HepG2 (cell line): ENCODE results near the gene INSRR. TPM values are rescaled to one million over a fixed set of nuclear protein-coding genes. Genes with fewer than 3 reads are reported as not detected.

Source experiments
- ATAC-seq: fragments of 200-7000 bp; cut with Tn5 transposase; 3 replicates; pipeline ENCODE4 v1.9.1; 2020; ENCODE audit warnings: mild to moderate bottlenecking, moderate library complexity
- BruUV-seq: library from RNA; stranded (reverse); fragments of 400-500 nt; replicated peaks from 2 replicates; lab custom pipeline; 2021; lab: Mats Ljungman, UMichigan
- CTCF ChIA-PET: fragments of 300-600 bp; formaldehyde crosslinking; extraction: SDS; loops from one replicate; lab custom pipeline; 2021; ENCODE audit warnings: low total read pairs, inconsistent platforms, low intra/inter-chr PET ratio; lab: Yijun Ruan, JAX
- POLR2A ChIA-PET: fragments of 350-600 bp; sonication (Branson Sonifier 250); formaldehyde crosslinking; loops from one replicate; lab custom pipeline; 2020; ENCODE audit warnings: antibody characterized with exemption, inconsistent platforms; lab: Yijun Ruan, JAX
- DNase-seq: peaks from one replicate; pipeline ENCODE4 v3.0.0-alpha.2; 2015; ENCODE audit warnings: low spot score
- FAIRE-seq: peaks from 3 replicates; lab custom pipeline; 2011; peaks lifted over from hg19 to GRCh38; lab: Jason Lieb, UNC
- H2AFZ ChIP-seq: one replicate; pipeline ENCODE4 v1.6.1; 2011; ENCODE audit warnings: low read length, inconsistent platforms
- H3K27ac ChIP-seq: fragments of 300-600 bp; 3 replicates; pipeline ENCODE4 v1.8.0; 2011; ENCODE audit warnings: mixed run types, mild to moderate bottlenecking, mixed read lengths, low read length, inconsistent platforms; ENCODE audit not compliant: insufficient read depth; ENCODE audit errors: extremely low read length
- H3K27me3 ChIP-seq, 2 experiments: fragments of 200-600 bp in 1 of 2; 2 replicates in 1 of 2; 3 replicates in 1 of 2; pipeline versions ENCODE4 v1.6.0 to v1.8.0; 2011; ENCODE audit warnings: low read length in 2 of 2, mild to moderate bottlenecking in 2 of 2, moderate library complexity in 2 of 2, inconsistent platforms in 1 of 2; ENCODE audit not compliant: insufficient read depth in 2 of 2, control insufficient read depth in 1 of 2
- H3K36me3 ChIP-seq, 2 experiments: fragments of 200-600 bp in 1 of 2; replicated peaks in 1 of 2; 2 replicates in 1 of 2; 3 replicates in 1 of 2; pipeline versions ENCODE4 v1.5.1 to v1.8.0; 2011; ENCODE audit warnings: low read length in 2 of 2, inconsistent platforms in 1 of 2; ENCODE audit not compliant: insufficient read depth in 2 of 2, control insufficient read depth in 1 of 2
- H3K4me1 ChIP-seq: 2 replicates; pipeline ENCODE4 v1.5.1; 2012; ENCODE audit warnings: low read length, inconsistent platforms; ENCODE audit not compliant: insufficient read depth
- H3K4me2 ChIP-seq: 2 replicates; pipeline ENCODE4 v1.6.0; 2011; ENCODE audit warnings: low read depth, low read length, inconsistent platforms
- H3K4me3 ChIP-seq, 3 experiments: fragments of 200-600 bp in 1 of 3; sonication (generic), shearing (Covaris generic) in 1 of 3; replicated peaks in 1 of 3; 2 replicates each; pipeline ENCODE4 v1.5.1; 2011 to 2016; ENCODE audit warnings: low read length in 3 of 3, inconsistent platforms in 2 of 3, low read depth in 2 of 3, mild to moderate bottlenecking in 2 of 3, control low read depth in 1 of 3, mixed read lengths in 1 of 3; ENCODE audit not compliant: insufficient read depth in 1 of 3
- H3K79me2 ChIP-seq: one replicate; pipeline ENCODE4 v1.6.1; 2011; ENCODE audit warnings: low read length, inconsistent platforms; ENCODE audit not compliant: insufficient read depth
- H3K9ac ChIP-seq: 2 replicates; pipeline ENCODE4 v1.6.0; 2011; ENCODE audit warnings: mild to moderate bottlenecking, low read depth, low read length, inconsistent platforms; ENCODE audit not compliant: insufficient read depth
- H3K9me3 ChIP-seq: 2 replicates; pipeline ENCODE4 v1.5.1; 2012; ENCODE audit warnings: mild to moderate bottlenecking, low read length
- H4K20me1 ChIP-seq: 2 replicates; pipeline ENCODE4 v1.6.0; 2011; ENCODE audit warnings: inconsistent platforms, mild to moderate bottlenecking, low read length, moderate library complexity; ENCODE audit not compliant: insufficient read depth
- AGO1 ChIP-seq: fragments of 200-400 bp; formaldehyde crosslinking; IDR thresholded peaks from 2 replicates; pipeline ENCODE4 v1.6.1; 2017; ENCODE audit warnings: mild to moderate bottlenecking, low read depth, low read length, moderate library complexity; ENCODE audit not compliant: poor library complexity, severe bottlenecking
- EZH2 ChIP-seq: conservative IDR thresholded peaks from 2 replicates; pipeline ENCODE4 v1.6.1; 2012; ENCODE audit warnings: mild to moderate bottlenecking, low read depth, low read length, moderate library complexity
- HMG20B ChIP-seq: conservative IDR thresholded peaks from 2 replicates; pipeline ENCODE4 v1.6.1; 2016; ENCODE audit warnings: missing genetic modification reagents, missing compliant biosample characterization
- HNRNPUL1 ChIP-seq: fragments of 200-400 bp; formaldehyde crosslinking; IDR thresholded peaks from 2 replicates; pipeline ENCODE4 v1.6.1; 2017; ENCODE audit warnings: low read depth, mild to moderate bottlenecking, low read length, moderate library complexity
- PHB2 ChIP-seq: fragments of 450-650 bp; IDR thresholded peaks from 2 replicates; pipeline ENCODE4 v1.6.1; 2018; ENCODE audit not compliant: partially characterized antibody
- SIN3B ChIP-seq: fragments of 150-350 bp; IDR thresholded peaks from 2 replicates; pipeline ENCODE4 v1.6.1; 2014; ENCODE audit warnings: low read length
- ZFP1 ChIP-seq: IDR thresholded peaks from 2 replicates; pipeline ENCODE4 v1.6.1; 2016
- ZNF138 ChIP-seq: sonication (generic); formaldehyde crosslinking; IDR thresholded peaks from 2 replicates; pipeline ENCODE4 v1.5.0; 2020; ENCODE audit warnings: mild to moderate bottlenecking, low read depth, missing genetic modification reagents
- ZNF446 ChIP-seq: sonication (generic); formaldehyde crosslinking; IDR thresholded peaks from 2 replicates; pipeline ENCODE4 v1.5.0; 2020; ENCODE audit warnings: mild to moderate bottlenecking, missing genetic modification reagents
- ZNF567 ChIP-seq: sonication (generic); formaldehyde crosslinking; IDR thresholded peaks from 2 replicates; pipeline ENCODE4 v1.8.1; 2023; ENCODE audit warnings: mild to moderate bottlenecking, missing genetic modification reagents, borderline replicate concordance
- WGBS: methylation state at CpG from one replicate; pipeline ENCODE4 v1.1.6; 2017; ENCODE audit warnings: low lambda C conversion rate; 5-methylcytosine and 5-hydroxymethylcytosine counted together
- in situ Hi-C: cut with HindIII; loops from 2 replicates; pipeline ENCODE4 v1.10.0; 2017; ENCODE audit warnings: low pct_unique_long_range_greater_than_20kb; ENCODE audit not compliant: extremely low pct_ligation_motif_present
- intact Hi-C: fragments of 100-400 bp; cut with micrococcal nuclease; formaldehyde crosslinking; loops from one replicate; pipeline ENCODE4 v1.10.0; 2022; ENCODE audit not compliant: unreplicated experiment
- polyA plus RNA-seq, 8 experiments: library from polyadenylated mRNA; depleted of rRNA in 3 of 8; stranded (reverse) in 7 of 8; unstranded in 1 of 8; fragments of >200 nt; fragmentation: Illumina TruSeq in 4 of 8; extraction: Trizol in 4 of 8; gene quantifications; 2 replicates each; pipeline versions ENCODE4 v1.2.1 to v1.2.3, GENCODE V29; 2011 to 2016; ENCODE audit warnings: low read depth in 4 of 8, missing spikeins in 1 of 8, mixed read lengths in 1 of 8; ENCODE audit not compliant: insufficient read depth in 1 of 8
- total RNA-seq, 5 experiments: library from RNA; depleted of rRNA; stranded (reverse); fragments of >200 nt; fragmentation: Illumina TruSeq; extraction: Trizol; gene quantifications; 2 replicates each; pipeline ENCODE4 v1.2.3, GENCODE V29; 2016; ENCODE audit warnings: low read depth in 1 of 5
- TF ChIP-seq, protein P1 (sequence below): sonication (generic); formaldehyde crosslinking; IDR thresholded peaks from 2 replicates; pipeline ENCODE4 v1.9.0; 2021; ENCODE audit warnings: mild to moderate bottlenecking, missing genetic modification reagents

The INSRR gene
- total and polyA plus RNA-seq, 2 of the 13 experiments (the other 11 are each of a cell fraction or from before 2014, with no cell fraction given): not detected

DNA sequence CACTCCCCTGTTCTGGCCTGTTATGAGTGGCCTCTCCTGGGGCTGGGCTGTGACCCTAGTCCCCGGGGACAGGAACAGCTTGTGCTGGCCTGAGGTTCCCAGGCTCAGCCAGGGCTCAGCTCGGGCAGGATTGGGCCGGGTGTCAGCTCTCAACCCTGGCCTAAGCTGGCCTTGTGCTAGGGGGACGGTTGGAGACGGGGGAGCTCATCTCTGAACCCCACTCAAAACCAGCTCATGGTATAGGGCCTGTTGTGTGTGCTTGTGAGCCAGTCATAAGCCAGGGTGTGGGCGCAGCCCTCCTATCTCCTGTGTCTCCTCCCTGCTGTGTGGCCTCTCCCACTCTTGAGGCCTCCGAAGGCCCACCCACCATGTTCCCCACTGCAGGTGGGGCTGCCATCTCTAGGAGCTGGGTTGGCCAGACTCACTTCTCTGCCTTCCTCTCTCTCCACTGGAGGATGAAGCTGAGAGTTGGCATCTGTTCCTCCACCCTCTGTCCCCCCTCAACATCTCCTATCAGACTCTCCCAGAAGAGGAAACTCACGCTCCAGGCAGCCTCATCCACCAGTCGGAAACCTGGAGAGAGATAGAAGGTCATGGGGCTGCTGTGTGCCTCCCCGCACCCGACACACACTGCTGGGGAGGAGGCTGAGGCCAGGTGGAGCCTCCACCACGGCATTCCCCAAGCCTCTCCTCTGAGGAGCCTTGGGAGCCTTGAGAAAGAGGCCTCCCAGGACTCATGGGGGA is 36.0 kb upstream of the INSRR start:
- ATAC-seq (no peak), FAIRE-seq (no peak), DNase-seq (no peak)
- Histone ChIP-seq H4K20me1 (no peaks in the 10 kb centered on the region), H3K4me1 (peaks cover 28% of the 10 kb centered on the region), H3K36me3 (no peaks in the 10 kb centered on the region), H3K9ac (no peak overlapping the region), H3K4me2 (no peak overlapping the region), H3K4me3 (no peak overlapping the region), H2AFZ (no peak overlapping the region), H3K9me3 (no peaks in the 10 kb centered on the region), H3K27ac (no peak overlapping the region), H3K27me3 (peaks cover 4 to 72% of the 10 kb centered on the region in 2 experiments; a peak in 4 of 5 replicates), H3K79me2 (no peaks in the 10 kb centered on the region)
- intact Hi-C loops (no loop called here), in situ Hi-C loops (loop anchor here (5.0 kb wide), 1 partner anchor 32 kb away; no protein-coding TSS in a partner anchor)
- no peak for TF ChIP-seq SIN3B
- TF ChIP-seq EZH2: 0 out of 2 replicates have a peak, but pooled peaks have one; percentile 37
- TF ChIP-seq ZNF446 (CRISPR knock-in tag): no peak
- ChIA-PET POLR2A (no interaction called here), CTCF (no interaction called here)
- WGBS: 41% methylated on average over 5 of the region's 12 CpGs
- BruUV-seq: no TSS peak

DNA sequence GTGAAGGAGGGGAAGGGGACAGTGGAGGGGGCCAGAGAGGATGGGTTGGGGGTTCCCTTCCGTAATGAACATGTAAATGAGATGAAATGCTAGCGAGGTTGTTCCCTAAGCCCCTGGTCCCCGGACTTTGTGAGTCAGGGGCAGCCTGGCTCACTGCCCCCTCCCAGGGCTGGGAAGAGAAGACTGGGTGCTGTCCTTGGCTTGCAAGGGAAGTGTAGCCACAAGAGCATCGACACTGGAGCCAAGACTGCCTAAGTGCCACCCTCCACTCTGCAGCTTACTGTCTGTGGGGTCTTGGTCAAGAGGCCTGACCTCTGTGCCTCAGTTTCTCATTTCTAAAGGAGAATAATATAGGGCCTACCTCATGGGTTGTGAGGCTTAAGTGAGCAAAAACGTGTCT is 35.1 kb upstream of the INSRR start:
- no peak overlapping the region for H3K4me2 ChIP-seq
- no peak for ATAC-seq
- H3K27ac ChIP-seq: no peak overlapping the region
- no peak overlapping the region for H2AFZ ChIP-seq
- peaks cover 4 to 65% of the 10 kb centered on the region in 2 experiments; a peak in 4 of 5 replicates for H3K27me3 ChIP-seq
- peaks cover 28% of the 10 kb centered on the region for H3K4me1 ChIP-seq
- in situ Hi-C loops: loop anchor here (5.0 kb wide), 1 partner anchor 33 kb away; no protein-coding TSS in a partner anchor
- no peaks in the 10 kb centered on the region for H3K36me3 ChIP-seq
- no peaks in the 10 kb centered on the region for H3K79me2 ChIP-seq
- CTCF ChIA-PET: interaction anchor here (2.8 kb wide), 1 partner anchor 26 kb away, joined by 23 read pairs; the partner anchor contains the start of gene LRRC71
- no peak for DNase-seq
- H3K9me3 ChIP-seq: no peaks in the 10 kb centered on the region
- POLR2A ChIA-PET: no interaction called here
- no peak overlapping the region for H3K9ac ChIP-seq
- intact Hi-C loops: no loop called here
- H3K4me3 ChIP-seq: no peak overlapping the region
- FAIRE-seq: no peak
- WGBS: 5% methylated on average over 5 of the region's 5 CpGs
- BruUV-seq: no TSS peak
- no peaks in the 10 kb centered on the region for H4K20me1 ChIP-seq
- TF ChIP-seq HNRNPUL1 (no peak), AGO1 (no peak), ZNF567 (CRISPR knock-in tag) (no peak), ZNF138 (CRISPR knock-in tag) (no peak), HMG20B (CRISPR knock-in tag) (no peak), ZFP1 (CRISPR knock-in tag) (no peak), PHB2 (no peak)
- TF ChIP-seq, protein P1, sequence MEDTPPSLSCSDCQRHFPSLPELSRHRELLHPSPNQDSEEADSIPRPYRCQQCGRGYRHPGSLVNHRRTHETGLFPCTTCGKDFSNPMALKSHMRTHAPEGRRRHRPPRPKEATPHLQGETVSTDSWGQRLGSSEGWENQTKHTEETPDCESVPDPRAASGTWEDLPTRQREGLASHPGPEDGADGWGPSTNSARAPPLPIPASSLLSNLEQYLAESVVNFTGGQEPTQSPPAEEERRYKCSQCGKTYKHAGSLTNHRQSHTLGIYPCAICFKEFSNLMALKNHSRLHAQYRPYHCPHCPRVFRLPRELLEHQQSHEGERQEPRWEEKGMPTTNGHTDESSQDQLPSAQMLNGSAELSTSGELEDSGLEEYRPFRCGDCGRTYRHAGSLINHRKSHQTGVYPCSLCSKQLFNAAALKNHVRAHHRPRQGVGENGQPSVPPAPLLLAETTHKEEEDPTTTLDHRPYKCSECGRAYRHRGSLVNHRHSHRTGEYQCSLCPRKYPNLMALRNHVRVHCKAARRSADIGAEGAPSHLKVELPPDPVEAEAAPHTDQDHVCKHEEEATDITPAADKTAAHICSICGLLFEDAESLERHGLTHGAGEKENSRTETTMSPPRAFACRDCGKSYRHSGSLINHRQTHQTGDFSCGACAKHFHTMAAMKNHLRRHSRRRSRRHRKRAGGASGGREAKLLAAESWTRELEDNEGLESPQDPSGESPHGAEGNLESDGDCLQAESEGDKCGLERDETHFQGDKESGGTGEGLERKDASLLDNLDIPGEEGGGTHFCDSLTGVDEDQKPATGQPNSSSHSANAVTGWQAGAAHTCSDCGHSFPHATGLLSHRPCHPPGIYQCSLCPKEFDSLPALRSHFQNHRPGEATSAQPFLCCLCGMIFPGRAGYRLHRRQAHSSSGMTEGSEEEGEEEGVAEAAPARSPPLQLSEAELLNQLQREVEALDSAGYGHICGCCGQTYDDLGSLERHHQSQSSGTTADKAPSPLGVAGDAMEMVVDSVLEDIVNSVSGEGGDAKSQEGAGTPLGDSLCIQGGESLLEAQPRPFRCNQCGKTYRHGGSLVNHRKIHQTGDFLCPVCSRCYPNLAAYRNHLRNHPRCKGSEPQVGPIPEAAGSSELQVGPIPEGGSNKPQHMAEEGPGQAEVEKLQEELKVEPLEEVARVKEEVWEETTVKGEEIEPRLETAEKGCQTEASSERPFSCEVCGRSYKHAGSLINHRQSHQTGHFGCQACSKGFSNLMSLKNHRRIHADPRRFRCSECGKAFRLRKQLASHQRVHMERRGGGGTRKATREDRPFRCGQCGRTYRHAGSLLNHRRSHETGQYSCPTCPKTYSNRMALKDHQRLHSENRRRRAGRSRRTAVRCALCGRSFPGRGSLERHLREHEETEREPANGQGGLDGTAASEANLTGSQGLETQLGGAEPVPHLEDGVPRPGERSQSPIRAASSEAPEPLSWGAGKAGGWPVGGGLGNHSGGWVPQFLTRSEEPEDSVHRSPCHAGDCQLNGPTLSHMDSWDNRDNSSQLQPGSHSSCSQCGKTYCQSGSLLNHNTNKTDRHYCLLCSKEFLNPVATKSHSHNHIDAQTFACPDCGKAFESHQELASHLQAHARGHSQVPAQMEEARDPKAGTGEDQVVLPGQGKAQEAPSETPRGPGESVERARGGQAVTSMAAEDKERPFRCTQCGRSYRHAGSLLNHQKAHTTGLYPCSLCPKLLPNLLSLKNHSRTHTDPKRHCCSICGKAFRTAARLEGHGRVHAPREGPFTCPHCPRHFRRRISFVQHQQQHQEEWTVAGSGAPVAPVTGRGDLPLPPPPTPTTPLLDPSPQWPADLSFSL (CRISPR knock-in tag): no peak
